SK-N-DZ (cell line): ENCODE results near the gene BTN2A1.
A peak's percentile ranks its signal among the peaks of the same experiment; 100 is the strongest.

ENCODE experiments used
- DNase-seq: peaks from one replicate; pipeline ENCODE4 v3.0.0-alpha.2; 2015; ENCODE audit warnings: low spot score

BTN2A1 gene

DNA sequence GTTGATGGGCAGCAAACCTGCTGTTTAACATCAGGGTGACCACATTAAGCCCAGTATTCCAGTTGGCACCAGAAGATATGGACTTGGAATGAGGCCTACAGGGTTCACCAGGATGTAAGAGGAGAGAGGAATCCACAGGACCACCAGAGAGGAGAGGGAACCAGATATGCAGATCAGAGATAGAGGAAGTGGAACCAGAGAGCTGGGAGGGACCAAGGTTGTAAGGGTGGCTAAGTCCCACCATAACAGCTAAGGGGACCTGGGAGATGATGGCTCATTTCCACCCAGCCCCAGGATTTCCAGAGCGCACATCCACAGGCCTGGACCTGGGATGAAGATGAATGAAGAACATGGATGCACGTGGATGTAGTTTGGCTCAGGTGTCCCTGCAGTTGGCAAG, 11.1 kb downstream of the BTN2A1 start:
- DNase-seq: no peak

- DNase-seq: no peak
These were observed 12.9 kb downstream of the BTN2A1 start for GRCh38 chr6:26470643-26471042.

DNA sequence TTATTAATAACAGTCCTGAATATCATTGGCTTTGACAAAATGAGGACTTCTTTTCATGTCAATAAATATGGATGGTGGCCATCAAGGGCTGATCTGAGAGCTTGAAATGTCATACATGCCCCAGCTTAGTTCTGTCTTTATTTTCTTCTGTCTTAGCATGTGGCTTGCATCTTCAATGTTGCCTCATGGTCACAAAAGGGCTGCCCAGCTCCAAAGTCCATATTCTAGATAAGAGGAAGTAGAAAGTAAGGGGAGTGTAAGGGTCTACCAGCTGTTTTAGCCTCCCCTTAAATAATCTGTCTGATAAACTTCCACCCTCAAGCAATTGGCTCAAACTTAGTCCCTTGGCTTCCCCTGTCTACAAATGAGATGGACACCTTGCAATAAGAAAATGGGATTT, 14.2 kb downstream of the BTN2A1 start:
- DNase-seq: no peak

- no peak for DNase-seq
These were observed 15.0 kb downstream of the BTN2A1 start for GRCh38 chr6:26472549-26473290.

DNA sequence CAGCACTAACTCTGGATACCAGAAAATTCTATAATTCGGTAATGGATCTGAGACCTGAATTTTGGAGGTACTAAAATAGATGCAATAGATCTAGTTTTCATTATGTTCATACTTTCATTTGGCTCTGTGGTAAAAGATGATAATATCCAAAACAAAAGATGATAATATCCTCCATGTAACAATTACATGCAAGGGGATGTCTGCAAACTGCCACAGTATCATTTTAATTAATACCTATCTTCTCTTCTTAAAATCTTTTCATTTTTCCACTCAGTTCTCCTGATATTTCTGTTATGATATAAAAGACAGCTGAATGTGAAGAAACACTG, 15.6 kb downstream of the BTN2A1 start:
- DNase-seq: no peak

DNA sequence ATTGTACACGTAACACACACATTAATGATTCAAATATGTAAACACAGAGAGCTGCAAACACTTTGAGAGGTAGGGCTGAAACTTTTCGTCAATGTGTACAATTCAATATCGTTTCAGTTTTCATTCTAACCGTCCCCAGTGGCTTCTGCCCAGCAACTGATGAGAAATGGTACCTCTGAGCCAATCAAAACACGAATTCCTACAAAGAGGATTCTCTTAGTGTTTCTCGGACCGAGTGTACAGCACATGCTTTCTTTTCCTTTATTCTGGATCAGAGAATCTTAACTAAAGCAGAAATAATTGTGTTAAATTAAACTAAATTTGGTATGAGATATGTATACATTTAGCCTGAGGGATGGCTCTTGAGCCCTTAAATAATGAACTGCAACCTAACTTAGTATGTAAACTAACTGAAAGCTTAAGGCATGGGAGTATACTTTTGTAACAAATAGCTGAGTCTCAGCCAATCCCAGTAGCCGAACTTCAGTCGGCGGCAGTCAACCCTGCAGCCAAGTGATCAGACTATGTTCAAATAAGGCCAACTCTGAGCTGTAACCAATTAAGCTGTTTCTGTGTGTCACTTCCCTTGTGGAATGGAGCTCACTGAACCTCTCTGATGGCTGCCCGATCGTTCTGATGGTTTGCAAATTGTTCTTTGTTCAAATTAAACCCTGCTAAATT, 16.1 kb downstream of the BTN2A1 start:
- DNase-seq: peak; percentile 88

DNA sequence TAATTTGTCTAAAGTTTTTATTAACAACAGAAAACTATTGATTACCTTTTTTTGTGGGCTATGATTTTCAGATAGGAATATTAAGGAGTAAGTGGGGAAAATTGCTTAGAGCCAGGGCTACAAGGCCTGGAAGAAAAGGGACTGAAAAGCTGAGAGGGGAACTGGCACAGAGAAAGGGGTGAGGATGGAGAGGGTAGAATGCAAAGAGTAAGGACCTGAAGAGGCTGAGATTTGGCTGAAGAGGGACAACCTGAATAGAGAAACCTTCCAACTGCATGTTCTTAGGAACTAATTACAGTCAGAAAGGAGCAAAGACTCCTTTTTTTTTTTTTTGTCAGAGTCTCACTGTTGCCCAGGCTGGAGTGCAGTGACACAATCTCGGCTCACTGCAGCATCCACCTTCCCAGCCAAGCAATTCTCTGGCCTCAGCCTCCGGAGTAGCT, 16.7 kb downstream of the BTN2A1 start:
- no peak for DNase-seq

- DNase-seq: no peak
These were observed 18.3 kb downstream of the BTN2A1 start for GRCh38 chr6:26475823-26476729.

GRCh38 chr6:26476896-26477295, 19.1 kb downstream of the BTN2A1 start:
- no peak for DNase-seq

DNA sequence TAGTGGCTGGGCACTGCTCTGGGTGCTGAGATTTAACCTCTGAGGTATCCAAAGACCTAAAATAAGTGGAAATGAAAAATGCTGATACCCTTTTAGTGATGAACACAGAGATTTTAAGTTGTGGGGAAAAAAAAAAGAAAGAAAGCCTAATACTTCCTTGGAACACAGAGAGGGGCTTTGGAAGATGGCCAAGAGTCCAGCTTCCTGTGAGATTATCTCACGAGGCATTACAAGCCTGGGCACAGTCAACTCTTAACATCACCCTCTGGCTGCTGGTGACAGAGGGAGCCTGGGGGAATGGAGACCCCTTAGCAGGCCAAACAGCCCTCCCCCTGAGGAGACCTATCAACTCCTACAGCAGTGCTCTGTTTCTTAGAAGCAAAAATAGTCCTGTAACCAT, 19.7 kb downstream of the BTN2A1 start:
- DNase-seq: no peak

DNA sequence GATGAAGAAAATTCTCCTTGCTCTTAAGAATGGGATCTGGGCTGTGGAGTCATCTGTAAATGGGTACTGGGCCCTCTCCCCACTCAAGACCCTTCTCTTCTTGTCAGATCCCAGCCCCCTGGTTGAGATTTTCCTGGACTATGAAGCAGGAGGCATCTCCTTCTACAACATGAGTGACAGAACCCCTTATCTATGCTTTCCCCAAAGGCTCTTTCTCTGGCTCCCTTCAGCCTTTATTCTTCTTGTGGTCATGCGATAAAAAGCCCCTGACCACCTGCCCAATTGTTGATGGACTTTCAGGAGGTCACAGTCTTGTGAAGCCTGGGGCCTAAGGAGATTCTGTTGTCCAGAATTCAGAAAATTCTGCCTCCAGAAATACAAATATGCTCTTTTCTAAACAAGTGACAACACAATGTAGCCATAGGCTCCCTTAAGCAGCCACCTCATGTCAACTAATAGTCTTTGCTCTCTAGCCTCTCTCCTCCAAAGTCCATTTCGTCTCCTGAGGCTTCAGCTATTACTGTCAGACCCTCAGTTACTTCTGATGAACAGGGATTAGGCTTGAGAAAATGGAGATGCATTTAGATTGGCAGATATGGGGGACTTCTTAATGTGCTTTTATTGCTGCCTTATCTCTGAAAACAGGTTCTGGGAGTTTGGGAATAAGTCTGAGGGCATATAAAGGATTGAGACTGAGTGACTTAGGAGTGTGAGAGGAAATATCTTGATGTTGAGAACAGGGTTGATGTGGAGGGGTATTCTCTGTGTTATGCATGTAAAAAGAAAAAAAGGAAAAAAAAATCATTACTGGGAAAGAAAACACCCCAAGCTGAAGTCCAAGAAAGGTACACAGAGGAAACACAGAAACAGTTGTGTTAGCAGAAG, 20.6 kb downstream of the BTN2A1 start:
- no peak for DNase-seq

DNA sequence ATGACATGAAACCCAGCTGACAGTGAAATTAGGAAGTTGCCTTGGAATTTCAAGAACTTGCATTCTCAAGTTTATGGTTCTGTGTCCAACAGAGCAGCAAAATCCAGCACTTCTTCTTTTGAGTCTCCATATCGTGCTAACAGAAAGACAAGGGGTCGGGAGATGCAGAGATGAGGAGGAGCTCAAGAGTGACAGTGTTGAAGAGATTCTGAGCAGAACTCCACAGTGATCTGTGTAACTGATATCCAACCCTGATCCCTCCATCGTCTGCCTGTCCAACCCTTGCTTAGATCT, 21.2 kb downstream of the BTN2A1 start:
- DNase-seq: no peak

GRCh38 chr6:26482338-26482737, 24.6 kb downstream of the BTN2A1 start:
- no peak for DNase-seq

DNA sequence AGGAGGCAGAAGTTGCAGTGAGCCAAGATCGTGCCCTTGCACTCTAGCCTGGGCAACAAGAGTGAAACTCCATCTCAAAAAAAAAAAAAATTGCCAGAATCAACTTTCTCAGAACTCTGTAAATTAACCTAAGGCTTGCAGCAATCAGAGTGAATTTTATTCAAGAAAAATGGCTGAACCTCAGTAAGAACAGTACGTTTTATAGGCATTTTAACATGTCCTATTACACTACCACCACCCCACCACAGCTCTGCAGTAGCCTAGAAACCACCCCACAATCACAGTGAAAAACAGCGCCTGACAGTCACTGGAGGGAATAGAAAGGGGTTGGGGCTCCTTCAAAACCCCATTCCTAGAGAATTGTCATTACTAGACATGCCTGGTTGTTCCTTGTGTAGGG, 26.0 kb downstream of the BTN2A1 start:
- no peak for DNase-seq

GRCh38 chr6:26484161-26484560, 26.4 kb downstream of the BTN2A1 start:
- no peak for DNase-seq

DNA sequence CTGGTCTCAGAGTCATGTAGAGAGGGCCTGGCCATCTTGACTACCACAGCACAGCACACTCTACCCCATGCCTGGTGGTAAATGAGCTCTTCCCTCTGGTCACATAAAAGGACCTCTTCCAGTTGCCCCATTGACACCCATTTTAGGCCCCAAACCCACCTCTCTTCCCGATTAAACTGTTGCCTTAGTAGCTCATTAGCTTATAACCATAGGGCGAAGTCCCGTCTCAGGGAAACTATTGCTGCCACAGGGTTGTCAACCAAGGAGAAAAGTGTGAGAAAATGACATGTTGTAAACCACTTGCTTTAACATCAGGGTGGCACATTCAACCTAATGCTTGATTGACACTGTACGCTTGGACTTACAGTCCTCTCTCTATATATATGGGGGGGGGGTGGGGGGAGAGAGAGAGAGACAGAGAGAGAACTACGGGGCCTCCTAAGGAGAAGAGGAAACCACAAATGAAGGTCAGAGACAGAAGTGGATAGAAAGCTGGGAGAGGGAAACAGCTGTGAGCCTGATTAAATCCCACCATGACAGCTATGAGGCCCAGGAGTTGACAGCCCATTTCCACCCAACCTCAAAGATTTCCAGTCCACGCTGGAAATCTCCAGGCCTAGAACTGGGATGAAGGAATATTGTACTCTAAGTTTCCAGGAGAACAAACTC, 27.5 kb downstream of the BTN2A1 start:
- DNase-seq: no peak

- DNase-seq: no peak
These were observed 28.6 kb downstream of the BTN2A1 start for GRCh38 chr6:26486358-26486757.

- no peak for DNase-seq
These were observed 29.7 kb downstream of the BTN2A1 start for GRCh38 chr6:26487466-26487865.

GRCh38 chr6:26489996-26490964, 32.5 kb downstream of the BTN2A1 start:
- no peak for DNase-seq

GRCh38 chr6:26491604-26492003, 33.8 kb downstream of the BTN2A1 start:
- no peak for DNase-seq
